ENCODE measurements around the gene ATF3.

The ATF3 gene

DNA sequence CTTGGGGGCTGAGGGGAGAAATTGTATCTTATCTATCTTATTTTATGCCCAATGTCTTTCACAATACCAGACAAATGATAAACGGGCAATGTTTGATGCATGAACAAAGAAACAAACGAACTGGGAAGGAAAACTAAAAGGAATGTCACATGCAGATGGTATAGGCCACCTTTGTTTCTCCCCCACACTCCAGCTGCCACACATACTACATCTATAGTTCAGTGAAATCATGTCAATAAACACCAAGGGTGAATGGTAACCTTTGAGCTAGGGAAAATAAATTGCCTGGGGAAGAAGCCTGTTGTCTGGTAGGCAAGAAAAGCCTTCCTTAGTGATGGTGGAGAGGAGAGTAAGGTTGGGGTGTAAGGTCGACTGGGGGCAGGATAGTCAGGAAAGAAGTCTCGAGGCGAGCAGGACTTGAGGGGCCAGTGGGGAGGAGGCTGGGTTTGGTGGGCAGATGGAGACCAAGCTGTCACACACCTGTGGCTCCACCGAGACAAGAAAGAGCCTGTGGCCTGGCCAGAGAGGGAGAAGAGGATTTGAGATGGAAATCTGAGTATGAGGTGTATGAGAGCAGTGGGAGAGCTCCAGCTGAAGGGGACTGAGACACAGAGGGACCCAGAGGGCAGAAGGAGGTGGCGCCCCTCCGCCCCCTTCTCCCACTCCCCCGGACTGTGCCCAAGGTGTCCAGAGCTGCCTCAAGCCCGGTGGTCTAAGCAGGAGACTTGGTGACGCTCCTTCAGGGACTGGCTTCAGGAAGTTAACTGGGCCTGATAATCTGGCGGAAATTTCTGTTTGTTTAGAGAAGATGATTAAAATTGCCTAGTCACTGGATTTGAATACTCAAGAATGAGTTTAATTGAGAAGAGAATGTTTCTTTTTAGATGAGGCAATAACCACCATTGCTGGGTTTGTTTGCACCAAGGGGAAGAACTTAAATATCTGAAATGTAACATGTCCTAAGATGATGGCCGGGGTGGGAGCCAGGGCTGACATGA, 37.3 kb downstream of the ATF3 start:
- no peak for FAIRE-seq
- DNase-seq (ENCODE audit: insufficient read length, low spot score): no peak
- no peak for TF ChIP-seq CTCF (IDR thresholded peaks at IDR 0.05; ENCODE audit: insufficient read depth, missing control alignments)

- no peak for TF ChIP-seq CTCF (IDR thresholded peaks at IDR 0.05; ENCODE audit: insufficient read depth, missing control alignments)
- FAIRE-seq: no peak
- no peak for DNase-seq (ENCODE audit: insufficient read length, low spot score)
These were observed 38.0 kb downstream of the ATF3 start for GRCh38 chr1:212646588-212646987.

GRCh38 chr1:212647004-212647403, 38.4 kb downstream of the ATF3 start:
- no peak for DNase-seq (ENCODE audit: insufficient read length, low spot score)
- TF ChIP-seq CTCF (IDR thresholded peaks at IDR 0.05; ENCODE audit: insufficient read depth, missing control alignments): no peak
- FAIRE-seq: no peak

- no peak for DNase-seq (ENCODE audit: insufficient read length, low spot score)
- FAIRE-seq: no peak
- TF ChIP-seq CTCF (IDR thresholded peaks at IDR 0.05; ENCODE audit: insufficient read depth, missing control alignments): no peak
These were observed 39.9 kb downstream of the ATF3 start for GRCh38 chr1:212648431-212648830.

GRCh38 chr1:212649020-212649419, 40.5 kb downstream of the ATF3 start:
- no peak for FAIRE-seq
- no peak for TF ChIP-seq CTCF (IDR thresholded peaks at IDR 0.05; ENCODE audit: insufficient read depth, missing control alignments)
- no peak for DNase-seq (ENCODE audit: insufficient read length, low spot score)

DNA sequence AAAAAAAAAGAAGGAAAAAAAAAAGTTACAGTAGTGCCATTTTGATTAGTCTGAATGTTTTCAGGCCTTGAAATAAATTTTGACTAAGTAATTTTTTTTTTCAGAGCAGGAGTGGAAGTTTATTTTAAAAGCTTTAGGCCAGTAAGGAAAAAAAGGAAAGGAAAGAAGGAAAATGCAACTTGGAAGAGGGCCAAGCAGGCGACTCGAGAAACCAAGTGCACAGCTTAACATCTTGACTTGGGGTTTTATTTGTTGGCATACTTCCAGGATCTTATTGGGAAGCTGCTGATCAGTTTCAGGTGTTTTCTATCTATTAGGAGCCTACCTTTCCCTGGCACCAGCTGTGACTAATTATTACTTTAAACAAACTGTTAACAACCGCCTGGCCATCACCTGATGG, 41.7 kb downstream of the ATF3 start:
- no peak for FAIRE-seq
- no peak for TF ChIP-seq CTCF (IDR thresholded peaks at IDR 0.05; ENCODE audit: insufficient read depth, missing control alignments)
- no peak for DNase-seq (ENCODE audit: insufficient read length, low spot score)

- DNase-seq (ENCODE audit: insufficient read length, low spot score) (no peak), FAIRE-seq (no peak)
- no peak for TF ChIP-seq CTCF (IDR thresholded peaks at IDR 0.05; ENCODE audit: insufficient read depth, missing control alignments)
These were observed 43.0 kb downstream of the ATF3 start for GRCh38 chr1:212651521-212651920.

Measured in D721Med (cell line).